Urothelium cell line (cell line): ENCODE measurements around the gene TSPYL6.
"Not testable (repeated sequence)": the region's sequence is repeated elsewhere in the genome, so short reads cannot be mapped to it uniquely, and the experiment has no call there.

Experiments
- DNase-seq: peaks from one replicate; pipeline ENCODE4 v3.0.0; 2011; ENCODE audit warnings: low spot score, mixed read lengths
- FAIRE-seq: peaks from 2 replicates; lab custom pipeline; 2011; peaks lifted over from hg19 to GRCh38; lab: Jason Lieb, UNC

TSPYL6 gene

DNA sequence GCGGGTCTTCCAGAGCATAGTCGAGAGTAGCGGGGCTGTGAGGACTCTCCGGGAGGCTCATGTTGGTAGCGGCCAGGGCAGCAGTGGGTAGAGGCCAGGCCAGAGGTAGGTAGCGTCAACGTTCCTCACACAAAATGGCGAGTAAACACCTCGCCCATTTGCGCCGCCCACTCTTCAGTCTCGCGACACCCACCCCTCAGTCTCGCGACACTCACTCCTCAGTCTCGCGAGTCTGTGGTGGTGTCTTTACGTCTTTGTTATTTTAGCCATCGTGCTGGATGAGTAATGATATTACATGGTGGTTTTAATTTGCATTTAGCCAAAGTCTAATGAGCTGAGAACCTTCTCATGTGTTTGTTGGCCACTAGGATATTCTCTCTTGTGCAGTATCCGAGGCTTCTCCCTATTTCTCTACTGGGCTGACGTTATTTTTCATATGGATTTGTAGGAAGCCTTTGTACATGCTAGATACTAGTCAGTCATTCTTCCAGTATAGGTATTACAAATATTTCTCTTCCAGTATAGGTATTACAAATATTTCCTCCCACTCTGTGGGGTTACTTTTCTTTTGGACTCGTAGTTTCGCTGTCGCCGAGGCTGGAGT is at the start of gene TSPYL6:
TSPYL6 (minus strand) TSS at position 139 of the 604 bp plus-strand sequence; CDS start at position 61, 78 bp downstream.
- FAIRE-seq (no peak), DNase-seq (no peak)

DNA sequence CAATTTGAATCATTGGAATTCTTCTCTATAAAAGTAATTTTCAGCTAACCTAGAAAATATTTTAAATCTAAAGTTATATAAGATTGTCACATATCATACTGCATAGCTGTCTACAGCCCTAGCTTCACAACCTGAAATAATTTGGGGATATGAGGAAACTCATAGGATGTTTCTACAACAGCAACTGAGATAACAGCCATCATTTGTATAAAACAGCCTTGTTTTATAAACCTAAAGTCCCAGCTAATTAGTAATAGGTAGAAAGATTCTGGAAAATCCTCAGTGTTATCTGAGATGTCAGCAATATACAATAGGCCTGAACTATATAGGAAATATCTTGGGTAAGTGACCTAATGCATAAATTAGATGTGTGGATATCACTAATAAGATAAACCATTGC is 47.6 kb upstream of the TSPYL6 start:
- DNase-seq, result no peak
- no peak for FAIRE-seq

DNA sequence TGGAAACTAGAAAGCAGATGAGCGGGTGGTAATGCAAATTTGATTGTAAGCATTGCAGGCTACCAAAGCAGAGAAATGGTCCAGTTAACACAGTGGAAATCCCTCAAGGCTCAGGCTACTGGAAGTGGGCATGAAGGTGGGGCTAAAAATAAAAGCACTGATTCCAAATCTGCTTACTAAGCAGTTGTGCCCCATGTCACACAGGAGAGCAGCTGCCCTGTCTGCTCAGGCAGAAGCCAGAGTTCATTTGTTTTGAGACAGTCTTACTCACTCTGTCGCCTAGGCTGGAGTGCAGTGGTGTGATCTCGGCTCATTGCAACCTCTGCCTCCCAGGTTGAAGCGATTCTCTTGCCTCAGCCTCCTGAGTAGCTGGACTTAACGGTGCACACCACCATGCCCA is 42.5 kb upstream of the TSPYL6 start:
- DNase-seq (no peak), FAIRE-seq (no peak)

DNA sequence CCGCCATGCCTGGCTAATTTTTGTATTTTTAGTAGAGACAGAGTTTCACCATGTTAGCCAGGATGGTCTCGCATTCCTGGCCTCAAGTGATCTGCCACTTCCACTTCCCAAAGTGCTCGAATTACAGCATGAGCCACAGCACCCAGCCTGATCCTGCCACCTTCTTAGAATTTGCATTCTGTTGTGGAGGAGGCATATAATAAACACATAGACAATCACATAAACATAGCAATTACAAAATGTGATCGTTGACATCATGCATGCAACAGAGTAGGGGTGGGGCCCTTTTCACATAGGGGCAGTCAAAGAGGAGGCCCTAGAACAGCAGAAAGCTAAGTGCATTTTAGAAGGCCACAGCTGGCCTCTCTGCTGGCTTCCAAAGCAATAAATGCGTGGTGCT is 39.9 kb upstream of the TSPYL6 start:
- FAIRE-seq, result no peak
- no peak for DNase-seq

DNA sequence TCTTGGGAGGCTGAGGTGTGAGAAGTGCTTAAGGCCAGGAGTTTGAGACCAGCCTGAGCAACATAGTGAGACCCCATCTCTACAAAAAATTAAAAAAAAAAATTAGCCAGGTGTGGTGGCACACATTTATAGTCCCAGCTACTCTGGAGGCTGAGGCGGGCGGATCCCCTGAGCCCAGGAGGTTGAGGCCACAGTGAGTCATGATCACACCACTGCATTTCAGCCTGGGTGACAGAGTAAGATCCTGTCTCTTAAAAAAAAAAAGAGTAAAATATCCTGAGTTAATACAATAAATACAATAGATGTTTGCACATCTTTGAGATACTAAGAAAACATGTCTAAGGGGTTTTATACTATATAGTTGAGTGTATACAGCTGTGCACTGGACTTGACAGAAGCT is 38.6 kb upstream of the TSPYL6 start:
- DNase-seq, FAIRE-seq: not testable (repeated sequence)

DNA sequence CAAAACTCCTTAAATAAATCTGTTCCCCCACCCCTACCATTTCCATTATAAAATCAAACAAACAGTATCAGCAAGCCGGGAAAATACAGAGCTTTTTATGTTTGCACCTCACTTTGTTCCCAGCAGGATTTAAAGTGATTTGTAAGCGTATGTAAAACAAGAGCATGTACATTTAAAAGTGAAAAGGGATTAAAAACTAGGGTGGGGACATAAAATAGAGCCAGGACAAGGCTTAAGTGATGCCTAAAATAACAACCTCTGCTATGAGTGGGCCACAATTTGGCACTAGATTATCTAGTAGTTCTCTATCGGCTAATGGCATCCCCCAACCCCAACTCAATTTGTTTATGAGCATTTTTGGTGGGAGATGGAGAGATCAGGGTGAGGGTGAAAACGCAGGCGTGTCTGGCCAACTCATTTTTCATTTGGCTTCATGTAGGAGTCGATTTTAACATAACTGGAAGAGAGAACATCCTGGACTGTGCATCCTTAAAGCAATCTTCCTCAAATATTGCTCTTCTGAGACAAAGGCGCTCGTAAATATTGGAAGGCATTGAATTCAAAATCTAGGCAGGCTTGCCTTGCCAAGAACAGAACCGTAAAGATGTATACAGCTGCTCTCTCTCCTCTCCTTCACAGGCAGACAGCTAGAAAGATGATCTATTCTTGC is 34.5 kb upstream of the TSPYL6 start:
- DNase-seq (no peak), FAIRE-seq (no peak)

DNA sequence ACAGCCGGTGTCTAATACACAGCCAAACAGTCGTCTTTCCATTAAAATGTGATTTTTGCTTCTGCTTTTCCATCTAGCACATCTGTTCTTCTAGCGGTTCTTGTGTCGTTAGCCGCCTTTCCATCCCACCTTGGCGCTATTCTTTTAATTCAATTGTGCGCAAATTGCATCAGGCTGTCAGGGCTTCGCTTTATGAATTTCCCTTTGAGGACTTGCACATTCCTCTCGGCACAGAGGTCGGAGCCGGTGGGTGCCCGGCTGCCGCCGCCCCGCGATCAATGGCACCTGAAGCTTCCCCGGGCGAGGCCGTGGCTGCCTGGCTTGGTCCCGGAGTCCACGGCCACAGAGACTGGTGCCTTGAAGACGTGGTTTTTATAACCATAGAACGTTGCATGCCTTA is 33.9 kb upstream of the TSPYL6 start:
- no peak for DNase-seq

DNA sequence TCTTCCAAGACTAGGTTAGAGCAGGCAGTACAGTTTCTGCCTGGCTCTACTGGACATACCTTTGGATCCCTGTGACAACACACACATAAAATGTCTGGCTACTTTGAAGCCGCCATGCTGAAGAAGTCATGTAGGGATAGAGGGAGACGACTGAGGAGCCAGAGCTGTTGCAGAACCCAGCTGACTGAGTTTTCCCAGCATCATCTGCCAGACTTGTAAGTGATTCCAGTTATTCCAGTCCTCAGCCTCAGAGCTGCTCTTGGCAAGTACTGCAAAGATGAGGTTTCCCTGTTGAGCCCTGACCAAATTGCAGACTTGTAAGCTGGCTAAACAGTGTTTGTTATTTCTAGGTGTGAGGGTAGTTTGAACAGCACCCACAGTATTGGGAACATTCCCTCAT is 31.5 kb upstream of the TSPYL6 start:
- FAIRE-seq, result peak; percentile 37
- no peak for DNase-seq

More for the DNA sequence above, 33.9 kb upstream of the TSPYL6 start:
- FAIRE-seq, result no peak

DNA sequence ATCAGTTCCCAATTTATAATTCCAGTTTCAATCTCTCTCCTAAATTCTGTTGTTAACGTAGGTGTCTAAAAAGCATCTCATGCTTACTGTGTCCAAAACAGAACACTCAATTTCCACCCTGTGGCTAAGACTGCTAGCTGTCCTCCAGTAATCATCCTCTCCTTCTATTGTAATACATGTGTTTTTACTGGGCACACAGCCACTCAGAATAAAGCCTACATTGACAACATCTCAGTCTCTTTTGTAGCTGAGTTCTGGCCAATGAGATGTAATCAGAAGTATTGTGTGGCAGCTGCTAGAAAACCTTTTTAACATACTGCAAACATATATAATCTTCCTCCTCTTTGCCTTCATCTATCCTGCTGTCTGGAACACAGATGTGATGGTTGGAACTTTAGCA is 29.4 kb upstream of the TSPYL6 start:
- no peak for DNase-seq
- FAIRE-seq, result no peak

DNA sequence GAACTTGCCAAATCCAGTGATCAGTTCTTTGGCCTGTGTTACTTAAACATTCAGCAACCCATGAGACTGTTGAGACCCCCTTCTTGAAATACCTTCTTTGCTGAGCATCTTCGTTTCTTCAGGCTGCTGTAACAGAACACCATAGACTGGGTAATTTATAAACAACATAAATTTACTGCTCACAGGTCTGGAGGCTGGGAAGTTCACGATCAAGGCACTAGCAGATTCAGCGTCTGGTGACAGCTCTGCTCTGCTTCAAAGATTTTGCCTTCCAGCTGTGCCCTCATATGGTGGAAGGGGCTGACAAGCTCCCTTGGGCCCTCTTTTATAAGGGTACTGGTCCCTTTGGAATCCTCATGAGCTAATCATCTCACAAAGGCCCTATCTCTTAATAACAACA is 28.8 kb upstream of the TSPYL6 start:
- FAIRE-seq (no peak), DNase-seq (no peak)

DNA sequence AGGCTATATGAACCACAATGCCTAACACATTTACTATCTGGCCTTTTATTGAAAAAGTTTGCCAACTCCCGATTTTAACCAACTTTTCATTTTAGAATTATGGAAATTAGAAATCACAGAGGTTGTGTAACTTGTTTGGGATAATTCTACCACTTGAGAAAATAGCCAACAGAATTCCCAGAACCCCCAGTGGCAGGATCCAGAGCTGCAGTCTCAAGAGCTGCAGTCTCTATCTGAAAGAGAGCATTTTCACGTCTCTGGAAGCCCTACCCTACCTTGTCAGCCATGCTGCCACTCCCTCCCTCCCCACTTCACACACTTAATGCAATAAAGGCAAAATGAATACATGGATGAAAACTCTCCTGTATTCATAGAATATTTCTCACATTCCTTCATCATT is 23.4 kb upstream of the TSPYL6 start:
- FAIRE-seq, result no peak
- no peak for DNase-seq

DNA sequence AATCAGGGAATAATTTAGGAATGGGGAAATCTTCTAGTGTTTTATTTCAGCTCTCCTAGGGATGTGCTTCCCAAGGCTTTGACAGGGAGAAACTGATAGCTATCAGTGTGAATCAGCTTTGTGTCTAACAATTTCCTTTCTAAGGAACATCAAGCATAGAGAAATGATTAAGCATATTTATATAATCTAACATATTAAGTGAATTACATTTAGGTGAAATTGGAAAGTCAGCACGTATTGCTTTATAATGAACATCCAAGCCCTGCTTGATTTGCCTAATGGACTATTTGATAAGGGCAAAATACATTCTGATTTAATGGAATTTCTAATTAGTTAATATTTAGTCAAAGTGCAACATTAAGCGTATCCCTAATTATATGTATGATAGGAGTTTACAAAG is 19.5 kb upstream of the TSPYL6 start:
- FAIRE-seq (no peak), DNase-seq (no peak)

DNA sequence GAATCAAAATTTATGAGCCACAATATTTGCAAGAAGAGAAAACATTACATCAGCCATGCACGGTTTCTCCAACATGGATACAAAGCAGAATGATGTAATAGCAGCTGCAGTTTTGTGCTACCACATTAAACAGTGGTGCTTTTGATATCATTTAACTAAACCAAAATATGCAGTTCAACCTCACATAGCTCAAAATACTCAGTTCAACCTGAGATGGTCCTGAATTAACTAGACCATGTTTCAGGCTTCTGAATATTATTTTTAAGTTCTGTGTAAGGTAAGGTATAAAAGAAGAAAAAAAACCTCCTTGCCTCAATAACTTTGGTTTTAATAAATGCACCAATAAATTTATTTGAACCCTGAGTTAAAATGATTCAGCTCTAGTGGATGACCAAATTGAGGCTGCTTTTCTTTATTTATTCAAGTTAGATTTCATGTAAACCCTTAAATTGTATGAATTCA is 18.8 kb upstream of the TSPYL6 start:
- FAIRE-seq (no peak), DNase-seq (no peak)

DNA sequence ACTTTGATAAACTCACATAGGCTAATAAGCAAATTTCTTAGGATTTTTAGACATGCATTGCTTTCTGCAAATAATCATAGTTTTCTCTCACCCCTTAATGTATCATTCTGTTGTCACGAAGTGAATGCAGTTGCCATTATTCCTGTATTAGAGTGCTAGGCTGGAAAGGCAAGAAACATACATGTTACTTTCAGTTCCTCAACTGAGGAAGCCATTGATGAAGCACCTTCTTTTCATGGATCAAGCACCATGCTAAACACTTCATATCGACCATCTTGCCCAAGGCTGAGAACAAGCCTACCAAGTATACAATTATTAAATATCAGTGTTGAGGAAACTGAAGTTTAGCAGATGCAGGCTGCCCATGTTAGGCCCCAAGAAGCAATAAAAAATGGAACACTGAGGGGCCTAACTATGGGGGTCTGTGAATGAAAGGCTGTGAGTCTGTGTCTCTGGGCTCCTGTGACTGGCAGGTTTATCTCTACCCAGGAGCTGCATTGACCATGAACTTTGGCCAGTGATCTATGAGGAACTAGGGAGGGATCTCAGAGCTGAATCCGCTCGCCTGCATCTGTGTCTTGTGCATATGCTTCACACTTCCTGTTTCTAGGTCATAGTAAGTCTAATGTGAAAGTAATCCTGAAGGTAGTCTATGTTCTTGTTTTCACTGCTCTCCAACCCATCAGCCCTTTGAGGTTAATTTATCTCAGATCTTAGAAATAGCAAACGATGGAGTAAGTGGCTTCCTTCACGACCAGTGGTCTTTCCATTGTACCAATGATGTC is 16.0 kb upstream of the TSPYL6 start:
- FAIRE-seq (no peak), DNase-seq (no peak)

DNA sequence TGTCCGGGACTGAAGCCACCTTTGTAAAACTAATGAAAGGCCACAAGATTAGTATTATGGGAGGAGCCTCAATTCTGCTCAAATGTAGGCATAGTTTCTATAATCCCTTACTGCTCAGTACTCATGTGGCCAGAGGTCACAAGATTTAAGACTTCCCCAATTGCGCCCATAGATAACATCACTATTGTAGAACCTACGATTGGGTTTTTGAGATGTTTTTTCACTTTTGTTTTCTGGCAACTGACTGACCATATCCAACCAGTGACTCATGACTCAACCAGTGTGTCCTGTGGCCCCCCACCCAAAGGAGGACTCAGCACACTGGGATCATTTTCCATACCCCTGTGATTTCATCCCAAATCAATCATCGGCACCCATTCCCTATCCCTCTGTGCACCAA is 15.2 kb upstream of the TSPYL6 start:
- DNase-seq (no peak), FAIRE-seq (no peak)

DNA sequence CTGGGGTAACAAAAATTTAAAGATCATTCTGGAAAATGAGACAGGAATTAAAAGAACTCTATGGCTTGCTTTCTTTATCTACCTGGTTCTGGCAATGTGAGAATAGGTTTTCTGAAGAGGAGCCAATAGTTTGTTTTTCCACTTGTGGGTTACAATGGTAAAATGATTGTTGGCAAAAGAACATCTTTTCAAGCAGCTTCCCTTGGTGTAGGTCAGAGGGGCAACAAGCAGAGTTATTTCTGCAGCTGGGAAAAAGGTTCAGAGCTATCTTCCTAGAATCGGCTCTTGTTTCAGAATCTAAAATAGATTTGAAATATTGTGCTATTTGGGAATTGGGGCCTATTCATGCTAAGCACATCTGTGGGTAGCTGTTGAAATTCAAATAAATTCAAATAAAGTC is 11.5 kb upstream of the TSPYL6 start:
- DNase-seq (no peak), FAIRE-seq (no peak)

DNA sequence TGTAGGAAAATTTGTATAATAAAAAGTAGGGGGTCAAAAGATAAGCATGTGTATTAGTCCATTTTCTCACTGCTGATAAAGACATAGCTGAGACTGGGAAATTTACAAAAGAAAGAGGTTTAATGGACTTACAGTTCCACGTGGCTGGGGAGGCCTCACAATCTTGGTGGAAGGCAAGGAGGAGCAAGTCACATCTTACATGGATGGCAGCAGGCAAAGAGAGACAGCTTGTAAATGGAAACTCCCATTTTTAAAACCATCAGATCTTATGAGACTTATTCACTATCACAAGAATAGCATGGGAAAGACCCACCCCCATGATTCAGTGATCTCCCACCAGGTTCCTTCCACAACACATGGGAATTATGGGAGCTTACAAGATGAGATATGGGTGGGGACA is 9.1 kb upstream of the TSPYL6 start:
- FAIRE-seq, DNase-seq: not testable (repeated sequence)

DNA sequence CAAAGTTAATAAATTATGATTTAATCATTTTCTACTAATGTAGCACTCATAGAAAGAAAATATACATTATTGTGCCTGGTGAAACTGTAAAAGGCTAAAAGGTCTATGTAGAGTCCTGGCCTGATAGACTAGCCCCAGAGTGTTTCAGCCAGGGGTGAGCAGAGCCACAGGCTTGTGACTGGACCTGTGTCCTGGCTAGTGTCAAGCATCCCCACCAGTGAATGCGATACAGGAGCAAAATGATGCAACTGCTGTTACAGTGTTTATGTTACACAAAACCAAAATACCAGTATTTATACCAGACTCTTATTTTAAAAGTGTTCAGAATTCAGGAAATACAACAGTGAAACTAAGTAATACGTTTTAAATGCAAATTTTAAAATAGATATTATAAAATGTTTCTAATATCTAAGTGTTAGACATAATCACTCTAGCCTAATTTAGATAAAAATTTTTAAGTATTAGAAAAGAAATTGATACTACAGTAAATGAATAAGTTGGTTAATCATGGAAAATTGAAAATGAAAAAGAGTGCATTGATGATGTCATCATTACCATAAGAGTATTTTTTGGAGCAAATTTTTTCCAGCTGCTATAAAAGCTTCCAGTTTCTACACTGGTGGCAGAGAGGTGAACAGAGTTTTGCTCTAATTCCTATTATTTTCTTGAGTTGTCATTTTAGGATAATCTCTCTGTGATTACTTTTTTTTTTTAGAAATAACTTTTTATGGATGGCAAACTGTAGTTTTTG is 6.2 kb upstream of the TSPYL6 start:
- DNase-seq, result no peak
- FAIRE-seq, result no peak

DNA sequence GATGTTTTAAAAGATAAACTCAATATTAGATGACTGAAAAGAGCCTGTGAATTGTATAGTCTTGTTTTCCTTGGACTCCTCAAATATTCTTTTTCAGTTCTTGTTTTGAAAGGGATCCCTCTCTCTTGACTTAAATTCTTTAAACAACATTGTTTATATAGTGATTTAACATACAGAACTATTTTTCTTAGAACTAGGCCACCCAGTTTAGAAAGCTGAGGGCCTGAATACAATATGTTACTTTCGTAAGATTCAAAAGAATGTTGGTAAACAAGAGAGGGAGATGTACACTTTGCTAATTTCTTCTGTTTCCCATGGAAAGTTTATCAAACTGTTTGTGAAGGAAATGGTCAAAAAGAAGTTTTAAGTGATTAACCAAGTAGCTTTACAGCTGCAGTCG is 5.5 kb upstream of the TSPYL6 start:
- no peak for FAIRE-seq

DNA sequence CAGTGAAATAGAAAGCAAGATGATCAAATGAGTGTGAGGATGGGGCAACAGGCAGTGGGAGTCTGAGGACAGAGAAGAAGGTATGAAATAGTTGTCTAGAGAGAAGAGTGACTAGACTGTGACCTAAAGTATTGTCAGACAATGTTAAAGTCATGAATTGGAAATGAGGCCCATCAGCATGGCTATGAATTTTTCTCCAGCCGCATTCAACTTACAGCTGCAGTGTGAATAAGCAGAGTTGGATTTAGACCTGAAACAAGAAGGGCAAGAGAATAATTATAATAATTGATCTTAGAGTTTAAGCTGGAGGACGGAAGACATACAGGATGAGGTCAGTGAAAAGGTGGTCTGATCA is 4.2 kb upstream of the TSPYL6 start:
- DNase-seq, result no peak
- FAIRE-seq, result no peak

More for the DNA sequence above, 5.5 kb upstream of the TSPYL6 start:
- DNase-seq, result no peak
